IPS-NIHi11 (cell line): ENCODE measurements around the gene GNB1.

Experiments
- DNase-seq: peaks from one replicate; pipeline ENCODE4 v3.0.0; 2012; ENCODE audit warnings: mixed read lengths, low spot score

GNB1 gene

GRCh38 chr1:1825217-1825616 is 65.7 kb downstream of the GNB1 start:
- DNase-seq: no peak

- no peak for DNase-seq
These were observed 71.1 kb downstream of the GNB1 start for GRCh38 chr1:1819762-1820161.

- DNase-seq: no peak
These were observed 73.7 kb downstream of the GNB1 start for GRCh38 chr1:1817221-1817620.

- no peak for DNase-seq
These were observed 75.1 kb downstream of the GNB1 start for GRCh38 chr1:1815606-1816281.

- DNase-seq: no peak
These were observed 81.4 kb downstream of the GNB1 start for GRCh38 chr1:1809489-1809888.

GRCh38 chr1:1808206-1808605 is 82.7 kb downstream of the GNB1 start:
- DNase-seq: no peak

- no peak for DNase-seq
These were observed 84.0 kb downstream of the GNB1 start for GRCh38 chr1:1806890-1807289.

- no peak for DNase-seq
These were observed 86.6 kb downstream of the GNB1 start for GRCh38 chr1:1804301-1804700.

GRCh38 chr1:1802871-1803270 is 88.0 kb downstream of the GNB1 start:
- no peak for DNase-seq

GRCh38 chr1:1799716-1800115 is 91.2 kb downstream of the GNB1 start:
- DNase-seq: no peak

- DNase-seq: no peak
These were observed 93.1 kb downstream of the GNB1 start for GRCh38 chr1:1797731-1798341.

- no peak for DNase-seq
These were observed 94.4 kb downstream of the GNB1 start for GRCh38 chr1:1796466-1796865.

- no peak for DNase-seq
These were observed 95.9 kb downstream of the GNB1 start for GRCh38 chr1:1794999-1795398.

GRCh38 chr1:1793481-1794244 is 97.2 kb downstream of the GNB1 start:
- DNase-seq: no peak

- peak; percentile 56 for DNase-seq
These were observed 102.0 kb downstream of the GNB1 start for GRCh38 chr1:1788646-1789431.

- DNase-seq: no peak
These were observed 102.8 kb downstream of the GNB1 start for GRCh38 chr1:1788136-1788535.

GRCh38 chr1:1786836-1787605 is 103.9 kb downstream of the GNB1 start:
- no peak for DNase-seq

GRCh38 chr1:1785666-1786065 is 105.2 kb downstream of the GNB1 start:
- DNase-seq: no peak

GRCh38 chr1:1784933-1785332 is 106.0 kb downstream of the GNB1 start:
- DNase-seq: no peak

- no peak for DNase-seq
These were observed 107.6 kb downstream of the GNB1 start for GRCh38 chr1:1783320-1783719.

- peak; percentile 68 for DNase-seq
These were observed 108.3 kb downstream of the GNB1 start for GRCh38 chr1:1782399-1783221.
